ENCODE data around the gene SIRT5.

The SIRT5 gene

GRCh38 chr6:13554929-13555333, 19.5 kb upstream of the SIRT5 start:
- DNase-seq = no peak

- DNase-seq = no peak
Observed at GRCh38 chr6:13557841-13558240, 16.6 kb upstream of the SIRT5 start.

GRCh38 chr6:13558718-13559117, 15.7 kb upstream of the SIRT5 start:
- no peak for DNase-seq

- no peak for DNase-seq
Observed at GRCh38 chr6:13559251-13559650, 15.2 kb upstream of the SIRT5 start.

GRCh38 chr6:13559968-13560650, 14.3 kb upstream of the SIRT5 start:
- DNase-seq = no peak

- no peak for DNase-seq
Observed at GRCh38 chr6:13560651-13561044, 13.8 kb upstream of the SIRT5 start.

GRCh38 chr6:13561624-13562267, 12.7 kb upstream of the SIRT5 start:
- DNase-seq = no peak

- DNase-seq = no peak
Observed at GRCh38 chr6:13563009-13563408, 11.4 kb upstream of the SIRT5 start.

GRCh38 chr6:13565921-13566320, 8.5 kb upstream of the SIRT5 start:
- no peak for DNase-seq

GRCh38 chr6:13566500-13566899, 7.9 kb upstream of the SIRT5 start:
- no peak for DNase-seq

GRCh38 chr6:13568970-13569369, 5.4 kb upstream of the SIRT5 start:
- DNase-seq = no peak

GRCh38 chr6:13572240-13572639, 2.2 kb upstream of the SIRT5 start:
- DNase-seq = no peak

GRCh38 chr6:13572951-13573654, 1.3 kb upstream of the SIRT5 start:
- DNase-seq = no peak

GRCh38 chr6:13573669-13574110, 711 bp upstream of the SIRT5 start:
- DNase-seq = no peak

GRCh38 chr6:13574149-13574570, 241 bp upstream of the SIRT5 start:
- peak; percentile 88 to 94 for DNase-seq

- no peak for DNase-seq
Observed at GRCh38 chr6:13575377-13575775, 975 bp downstream of the SIRT5 start.

GRCh38 chr6:13576017-13576416, 1.6 kb downstream of the SIRT5 start:
- DNase-seq = no peak

- no peak for DNase-seq
Observed at GRCh38 chr6:13577926-13578325, 3.5 kb downstream of the SIRT5 start.

GRCh38 chr6:13579911-13580310, 5.5 kb downstream of the SIRT5 start:
- no peak for DNase-seq

GRCh38 chr6:13581700-13582229, 7.4 kb downstream of the SIRT5 start:
- no peak for DNase-seq

GRCh38 chr6:13586603-13587542, 12.5 kb downstream of the SIRT5 start:
- DNase-seq = no peak

- DNase-seq = no peak
Observed at GRCh38 chr6:13589801-13590200, 15.4 kb downstream of the SIRT5 start.
